Activated CD4-positive, alpha-beta T cell treated with anti-CD3 and anti-CD28 coated beads, Interleukin-2, amount 50 U/mL, for 48 hours (primary cell): ENCODE data around the gene GAL.

ENCODE experiments used
- DNase-seq, 2 experiments: peaks; one replicate each; pipeline ENCODE4 v3.0.0-alpha.2; 2020

The GAL gene

GRCh38 chr11:68683121-68683520 lies 1.2 kb upstream of the GAL start:
- DNase-seq: no peak

GRCh38 chr11:68683536-68684384 lies 584 bp upstream of the GAL start:
- DNase-seq: no peak

DNA sequence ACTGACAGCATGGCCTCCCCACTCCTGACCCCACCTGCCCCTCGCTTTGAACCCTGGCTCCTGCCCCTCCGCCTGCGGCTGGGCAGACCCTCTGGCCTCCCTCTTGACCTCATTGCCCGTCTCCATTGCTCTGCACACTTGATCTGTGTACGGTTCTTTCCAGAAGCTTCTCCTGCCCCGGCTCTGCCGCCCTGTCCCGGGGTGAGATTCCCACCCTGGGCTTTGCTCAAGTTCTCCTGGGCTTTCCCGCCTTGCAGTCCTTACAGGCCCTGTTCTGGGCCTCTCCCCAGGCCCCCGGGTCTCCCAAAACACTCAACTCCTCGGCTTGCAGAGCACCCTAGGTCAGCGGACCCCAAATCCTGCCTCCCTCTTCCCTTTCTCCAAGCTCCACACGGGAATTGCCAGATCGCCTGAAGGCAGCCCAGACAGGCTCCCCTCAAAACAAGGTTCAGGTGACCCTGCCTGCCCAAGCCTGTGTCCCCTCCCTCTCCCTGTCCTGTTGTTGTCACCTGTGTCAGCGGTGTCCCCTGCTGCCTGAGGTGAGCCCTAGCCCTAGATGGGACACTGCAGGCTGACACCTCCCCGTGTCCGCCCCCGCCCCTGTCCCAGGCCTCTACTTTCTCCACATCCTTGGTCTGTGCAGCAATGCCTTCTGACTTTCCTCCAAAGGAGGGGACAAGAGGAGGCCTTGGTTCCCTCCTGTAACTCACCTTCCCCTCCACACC lies 1.5 kb downstream of the GAL start:
- no peak for DNase-seq

- DNase-seq: no peak
Observed at GRCh38 chr11:68686486-68686885, 2.1 kb downstream of the GAL start.

DNA sequence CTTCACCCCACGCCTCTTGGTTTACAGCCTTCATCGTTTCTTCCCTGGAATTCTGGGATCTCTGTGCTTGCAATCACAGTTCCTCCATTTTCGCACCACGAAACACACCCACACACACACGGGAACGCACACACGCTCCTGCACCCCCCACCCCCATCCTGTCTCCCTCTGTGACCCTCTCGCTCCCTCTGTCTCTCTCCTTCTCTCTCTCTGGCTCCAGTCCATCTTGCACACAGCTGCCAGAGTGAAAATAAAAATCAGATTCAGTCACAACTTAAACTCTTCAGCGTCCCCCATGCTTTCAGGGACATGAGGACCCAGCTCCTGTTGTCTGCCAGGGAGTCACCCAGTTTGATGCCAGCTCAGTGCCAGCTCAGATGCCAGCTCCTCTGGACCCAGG lies 3.0 kb downstream of the GAL start:
- no peak for DNase-seq

DNA sequence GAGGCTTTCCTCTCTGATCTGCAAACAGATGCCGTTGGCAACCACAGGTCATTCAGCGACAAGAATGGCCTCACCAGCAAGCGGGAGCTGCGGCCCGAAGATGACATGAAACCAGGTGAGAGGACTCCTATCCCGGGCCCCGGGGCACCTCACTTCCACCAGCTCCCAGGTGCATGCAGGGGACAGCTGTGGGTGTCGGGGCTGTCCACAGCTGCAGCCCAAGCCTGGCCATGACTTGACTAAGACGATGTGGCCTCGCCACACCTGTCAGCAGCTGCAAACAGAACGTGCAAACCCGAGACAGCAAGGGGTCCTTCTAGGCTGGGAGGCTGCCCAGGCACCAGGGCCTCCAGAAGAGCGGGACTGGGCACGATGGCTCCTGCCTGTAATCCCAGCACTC lies 3.6 kb downstream of the GAL start:
- DNase-seq: no peak

- DNase-seq: no peak
Observed at GRCh38 chr11:68688881-68689280, 4.5 kb downstream of the GAL start.

- DNase-seq: no peak
Observed at GRCh38 chr11:68689737-68690625, 5.6 kb downstream of the GAL start.

GRCh38 chr11:68690671-68691401 lies 6.5 kb downstream of the GAL start:
- peak; percentile 8 to 33 for DNase-seq

- DNase-seq: no peak
Observed at GRCh38 chr11:68691402-68691784, 7.0 kb downstream of the GAL start.

DNA sequence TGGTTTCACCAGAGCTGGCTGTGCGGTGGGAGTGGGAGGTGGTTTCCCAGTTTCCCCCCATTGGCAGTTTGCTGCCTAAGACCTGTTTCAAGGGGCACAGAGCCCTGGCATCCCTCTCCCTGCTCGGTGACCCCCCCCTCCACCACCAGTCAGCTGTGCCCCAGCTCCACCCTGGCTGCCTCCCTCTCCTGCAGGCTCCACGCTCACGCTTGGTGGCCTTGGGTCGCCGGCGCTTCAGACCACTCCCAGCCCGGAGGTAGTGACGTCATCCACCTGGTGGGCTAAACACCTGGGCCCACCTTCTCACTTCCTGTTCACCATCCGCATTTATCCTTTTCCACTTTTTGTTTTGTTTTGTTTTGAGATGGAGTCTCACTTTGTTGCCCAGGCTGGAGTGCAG lies 7.8 kb downstream of the GAL start:
- no peak for DNase-seq

GRCh38 chr11:68692871-68693483 lies 8.6 kb downstream of the GAL start:
- DNase-seq: no peak

DNA sequence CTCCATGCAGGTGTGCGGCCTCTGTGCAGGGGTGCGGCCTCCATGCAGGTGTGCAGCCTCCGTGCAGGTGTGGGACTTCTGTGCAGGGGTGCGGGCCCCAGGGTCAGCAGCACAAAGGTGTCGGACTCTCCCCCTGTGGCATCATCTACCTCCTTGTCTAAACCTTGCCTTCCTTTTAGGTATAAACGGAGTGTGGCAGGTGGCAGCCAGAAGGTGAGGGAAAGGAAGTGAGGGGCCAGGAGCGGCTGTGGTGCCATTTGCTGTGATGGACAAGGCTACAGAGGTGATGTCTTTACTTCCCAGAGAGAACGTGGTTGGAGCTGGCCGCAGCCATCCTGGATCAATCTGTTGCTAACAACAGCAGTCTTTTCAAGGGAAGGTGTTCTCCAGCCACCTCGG lies 9.1 kb downstream of the GAL start:
- no peak for DNase-seq

DNA sequence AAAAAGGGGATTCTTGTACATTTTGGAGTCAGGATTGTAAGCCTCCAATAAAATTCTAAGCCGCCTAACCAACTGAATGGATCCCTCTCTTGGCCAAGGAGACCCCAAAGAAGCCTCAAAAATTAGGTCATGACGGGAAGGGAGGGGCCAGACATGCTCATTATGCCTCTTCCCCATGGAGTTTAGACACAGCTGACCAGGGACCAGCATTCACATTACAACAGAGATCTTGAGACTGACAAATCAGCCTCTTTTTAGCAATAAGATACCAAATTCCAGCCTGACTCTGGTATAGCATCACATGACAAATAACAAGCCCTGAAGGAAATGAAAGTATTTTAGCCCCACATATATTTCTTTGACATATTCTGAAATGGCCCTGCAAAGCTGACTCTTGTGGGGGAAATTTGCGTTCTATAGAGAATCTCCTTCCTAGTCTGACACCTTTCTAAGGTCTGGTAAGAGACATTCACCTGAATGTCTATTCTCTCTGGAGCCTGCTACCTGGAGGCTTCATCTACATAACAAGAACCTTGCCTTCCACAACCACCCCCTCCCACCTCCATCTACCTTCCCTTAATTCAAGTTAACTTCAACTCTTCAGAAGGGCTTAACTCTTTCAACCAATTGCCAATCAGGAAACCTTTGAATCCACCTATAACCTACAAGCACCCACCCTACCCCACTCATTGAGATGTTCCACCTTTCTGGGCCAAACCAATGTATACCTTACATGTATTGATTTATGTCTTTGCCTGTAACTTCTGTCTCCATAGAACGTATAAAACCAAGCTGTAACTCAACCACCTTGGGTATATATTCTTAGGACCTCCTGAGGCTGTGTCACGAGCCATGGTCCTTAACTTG lies 10.3 kb downstream of the GAL start:
- DNase-seq: no peak

GRCh38 chr11:68695531-68695930 lies 11.2 kb downstream of the GAL start:
- no peak for DNase-seq

- DNase-seq: no peak
Observed at GRCh38 chr11:68698993-68699392, 14.6 kb downstream of the GAL start.

DNA sequence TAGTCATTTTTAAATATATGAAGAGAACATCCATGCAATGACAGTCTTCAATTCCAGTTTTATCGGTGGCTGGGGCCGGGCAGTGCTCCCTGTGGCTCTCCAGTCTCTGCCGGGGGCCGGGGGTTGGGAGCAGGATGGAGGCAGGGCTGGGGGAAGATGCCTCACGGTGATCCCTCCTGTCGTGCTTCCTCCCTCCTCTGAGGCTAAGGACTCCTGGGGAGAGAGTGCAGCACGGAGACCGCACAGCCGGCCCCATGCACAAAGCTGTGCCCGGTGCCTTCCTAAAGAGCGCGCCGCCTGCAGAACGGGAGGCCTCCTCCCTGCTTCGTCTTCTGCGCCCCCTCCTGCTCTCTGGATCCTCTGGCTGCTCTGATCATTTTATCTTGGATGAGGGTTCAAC lies 20.5 kb downstream of the GAL start:
- DNase-seq: no peak

GRCh38 chr11:68707527-68707926 lies 23.2 kb downstream of the GAL start:
- DNase-seq: no peak

- DNase-seq: no peak
Observed at GRCh38 chr11:68709062-68709461, 24.7 kb downstream of the GAL start.

GRCh38 chr11:68710409-68710808 lies 26.1 kb downstream of the GAL start:
- DNase-seq: no peak

DNA sequence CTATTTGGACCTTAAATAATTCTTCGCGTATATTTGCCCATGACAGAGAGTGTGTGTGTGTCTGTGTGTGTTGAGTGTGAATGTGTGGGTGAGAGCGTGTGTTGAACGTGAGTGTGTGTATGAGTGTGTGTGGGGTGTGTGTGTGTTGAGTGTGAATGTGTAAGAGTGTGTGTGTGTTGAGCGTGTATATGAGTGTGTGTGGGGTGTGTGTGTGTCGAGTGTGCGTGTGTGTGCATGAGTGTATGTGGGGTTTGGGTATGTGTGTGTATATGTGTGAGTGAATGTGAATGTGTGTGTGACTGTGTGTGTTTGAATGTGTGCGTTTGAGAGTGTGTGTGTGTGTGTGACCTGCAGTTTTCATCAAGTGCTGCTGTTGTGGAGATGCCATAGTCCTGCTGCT lies 26.8 kb downstream of the GAL start:
- DNase-seq: no peak
